ENCODE measurements around the gene CCDC127.
"Not testable (repeated sequence)": the region's sequence is repeated elsewhere in the genome, so short reads cannot be mapped to it uniquely, and the experiment has no call there.

Gene CCDC127

DNA sequence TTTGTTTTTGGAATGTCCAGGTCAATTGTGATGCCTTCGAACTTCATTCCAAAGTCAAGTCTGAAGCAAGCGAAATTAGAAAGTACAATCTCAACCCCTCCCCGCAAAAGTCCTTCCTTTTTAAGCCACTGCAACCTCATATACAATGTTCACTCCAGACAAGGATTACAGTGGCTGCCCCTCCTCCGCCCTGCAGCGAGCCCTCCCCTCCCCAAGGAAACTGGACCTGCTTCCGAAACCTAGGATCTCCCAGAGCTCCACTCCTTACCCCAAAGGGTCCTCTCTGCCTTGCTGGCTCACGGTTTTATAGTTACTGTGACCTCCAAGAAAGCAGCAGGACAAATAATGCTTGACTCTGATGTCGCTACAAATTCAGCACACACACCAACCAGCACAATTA, 16.3 kb downstream of the CCDC127 start:
- DNase-seq = no peak

DNA sequence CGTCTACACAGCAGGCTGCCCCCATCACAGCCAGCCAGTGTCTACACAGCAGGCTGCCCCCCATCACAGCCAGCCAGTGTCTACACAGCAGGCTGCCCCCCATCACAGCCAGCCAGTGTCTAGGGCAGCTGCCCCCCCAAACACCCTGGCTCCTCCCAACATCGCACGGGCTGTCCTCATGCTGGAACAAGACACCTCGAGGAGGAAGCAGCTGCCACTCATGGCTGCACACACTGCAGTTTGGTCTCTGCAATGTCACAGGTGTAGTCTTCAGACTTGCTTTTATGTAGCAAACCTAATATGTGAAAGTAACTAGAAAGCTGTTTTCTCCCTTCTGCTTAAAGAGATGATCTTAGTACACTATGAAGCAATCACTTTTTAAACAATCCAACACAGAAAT, 17.0 kb downstream of the CCDC127 start:
- no peak for DNase-seq

DNA sequence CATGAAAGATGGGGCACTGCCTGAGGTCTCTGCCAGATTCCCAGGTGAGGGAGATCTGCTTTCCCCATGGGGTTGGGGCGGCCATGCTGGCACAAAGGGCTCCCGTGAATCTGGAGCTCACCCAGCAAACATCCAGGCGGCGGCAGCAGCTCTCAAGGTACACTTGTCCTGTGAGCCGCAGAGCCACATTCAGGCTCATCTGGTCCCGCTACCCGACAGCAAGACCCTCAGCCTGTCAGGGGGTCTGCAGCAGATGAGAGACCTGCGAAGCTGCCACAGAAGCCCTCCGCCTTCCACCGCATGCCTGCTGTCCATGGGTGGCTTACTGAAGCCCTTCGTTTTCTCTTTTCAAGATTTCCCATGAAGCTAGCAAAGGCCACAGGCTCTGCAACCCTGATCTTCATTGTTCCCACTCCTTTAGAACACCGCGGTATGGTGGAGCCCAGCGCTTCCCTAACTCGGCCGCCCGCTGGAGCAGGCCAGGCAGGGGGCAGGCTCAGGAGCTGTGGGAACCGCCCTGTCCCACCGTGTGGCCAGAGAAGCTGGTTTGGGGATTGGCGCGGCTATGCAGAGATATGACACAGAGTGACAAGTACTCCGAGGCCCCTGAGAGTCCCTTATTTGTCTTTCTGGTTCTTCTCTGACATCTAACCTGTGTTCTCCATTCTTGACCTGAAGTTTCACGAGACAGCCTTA, 17.9 kb downstream of the CCDC127 start:
- no peak for DNase-seq

DNA sequence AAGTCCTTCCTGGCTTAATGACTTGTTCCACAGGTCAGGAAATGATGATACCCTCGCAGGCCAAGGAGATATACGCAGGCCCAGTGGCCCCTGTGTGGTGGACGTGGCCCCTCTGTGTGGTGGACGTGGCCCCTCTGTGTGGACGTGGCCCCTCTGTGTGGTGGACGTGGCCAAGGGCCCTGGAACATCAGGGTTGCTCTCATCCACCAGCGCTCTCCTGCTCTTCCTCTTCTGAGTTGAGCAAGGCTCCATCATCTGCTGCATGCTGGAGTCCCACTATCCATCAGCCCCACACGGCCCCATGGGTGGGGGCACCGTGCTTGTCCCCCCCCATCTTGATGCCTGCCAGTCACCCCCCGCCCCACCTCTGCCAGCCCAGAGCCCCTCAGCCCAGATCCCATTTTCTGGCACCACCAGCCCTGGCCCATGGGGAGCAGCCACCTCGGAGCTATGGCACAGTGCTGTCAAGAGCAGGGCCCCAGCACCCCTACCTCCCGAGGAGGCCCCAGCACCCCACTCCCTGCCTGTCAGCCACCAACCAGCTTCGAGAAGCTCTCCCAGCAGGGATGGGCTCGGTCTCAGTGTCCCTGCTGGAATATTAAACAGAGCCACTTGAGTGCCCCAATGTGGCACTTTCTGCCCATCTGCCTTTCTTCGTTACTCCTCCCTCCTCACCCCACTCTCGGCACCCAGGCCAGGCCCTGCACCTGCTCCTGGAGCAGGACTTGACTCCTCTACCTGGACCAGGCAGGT, 18.6 kb downstream of the CCDC127 start:
- no peak for DNase-seq

DNA sequence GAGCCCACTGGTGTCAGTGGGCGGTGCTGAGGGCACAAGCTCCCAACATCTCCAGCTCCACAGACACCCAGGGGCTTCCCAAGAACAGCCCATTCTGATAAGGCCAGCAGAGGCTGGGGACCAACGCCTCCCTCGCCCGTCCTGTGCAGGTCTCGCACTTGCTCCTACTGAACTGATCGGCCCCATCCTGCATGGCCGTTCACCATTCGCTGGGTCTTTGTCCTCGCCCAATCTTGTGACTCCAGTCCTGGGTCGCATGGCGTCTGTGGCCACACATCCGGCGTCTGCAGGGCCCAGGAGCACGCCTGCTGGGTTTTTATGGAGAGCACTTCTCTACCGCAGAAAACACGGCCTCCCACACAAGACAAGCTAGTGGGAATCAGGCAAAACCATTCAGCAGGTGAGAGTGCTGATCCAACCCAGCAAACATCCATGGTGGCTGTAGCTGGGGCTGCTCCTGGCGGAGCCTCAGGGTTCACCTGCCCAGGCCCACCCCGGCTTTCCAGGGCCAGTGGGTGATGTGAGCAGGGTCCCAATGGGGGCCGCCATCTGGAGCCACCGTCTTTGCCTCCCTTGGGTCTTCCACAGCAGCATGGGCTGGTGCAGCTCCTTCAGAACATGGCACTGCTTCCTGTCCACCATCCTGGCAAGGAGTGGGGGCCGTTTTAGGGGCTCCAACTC, 19.3 kb downstream of the CCDC127 start:
- no peak for DNase-seq

DNA sequence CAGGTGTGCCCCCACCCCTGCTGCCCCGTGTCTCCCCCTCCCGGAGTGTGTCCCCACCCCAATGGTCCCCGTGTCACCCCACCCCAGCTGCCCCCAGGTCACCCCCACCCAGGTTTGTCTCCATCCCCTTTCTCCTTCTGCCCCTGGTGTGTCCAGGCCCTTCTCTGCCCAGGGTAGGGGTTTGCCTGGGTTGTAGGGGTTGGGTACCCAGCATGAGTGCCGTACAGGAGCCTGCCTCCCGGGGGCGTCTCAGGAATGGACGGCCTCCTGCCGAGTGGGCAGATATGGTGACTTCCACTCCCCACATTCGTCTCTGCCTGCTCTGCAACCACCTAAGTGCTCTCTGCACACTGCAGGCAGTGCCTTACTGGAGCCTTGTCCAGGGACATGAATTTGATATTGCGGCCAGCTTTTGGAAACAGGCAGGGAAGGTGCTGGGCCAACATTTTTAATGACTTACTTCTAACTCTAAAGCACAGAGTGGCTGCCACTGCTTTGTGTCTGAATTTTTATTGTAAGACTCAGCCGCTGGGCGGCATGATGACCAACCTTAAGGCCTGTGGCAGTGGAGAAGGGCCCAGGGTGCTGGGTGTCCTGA, 20.0 kb downstream of the CCDC127 start:
- DNase-seq = no peak

DNA sequence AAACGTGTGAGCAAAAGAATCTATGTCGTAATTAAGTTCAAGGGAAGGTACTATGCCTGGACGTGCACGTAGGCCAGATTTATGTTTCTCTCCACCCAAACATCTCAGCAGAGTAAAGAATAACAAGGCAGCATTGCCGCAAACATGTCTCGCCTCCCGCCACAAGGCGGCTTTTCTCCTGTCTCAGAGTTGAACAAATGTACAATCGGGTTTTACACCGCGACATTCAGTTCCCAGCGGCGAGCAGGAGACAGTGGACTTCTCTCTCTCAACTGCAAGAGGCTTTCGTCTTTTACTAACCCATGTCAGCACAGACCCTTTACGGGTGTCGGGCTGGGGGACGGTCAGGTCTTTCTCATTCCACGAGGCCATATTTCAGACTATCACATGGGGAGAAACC, 20.9 kb downstream of the CCDC127 start:
- not testable (repeated sequence) for DNase-seq

DNA sequence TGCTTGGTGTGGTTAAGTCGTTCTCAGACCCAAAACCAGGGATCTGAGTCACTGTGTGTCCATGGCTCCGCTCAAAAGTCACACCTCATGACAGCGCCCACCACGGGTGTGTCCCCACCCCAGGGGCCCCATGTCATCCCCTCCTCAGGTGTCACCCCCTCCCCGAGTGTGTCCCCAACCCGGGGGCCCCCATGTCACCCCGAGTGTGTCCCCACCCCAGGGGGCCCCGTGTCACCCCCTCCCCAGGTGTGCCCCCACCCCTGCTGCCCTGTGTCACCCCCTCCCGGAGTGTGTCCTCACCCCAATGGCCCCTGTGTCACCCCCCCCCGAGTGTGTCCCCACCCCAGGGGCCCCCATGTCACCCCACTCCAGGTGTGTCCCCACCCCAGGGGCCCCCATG, 21.6 kb downstream of the CCDC127 start:
- no peak for DNase-seq

DNA sequence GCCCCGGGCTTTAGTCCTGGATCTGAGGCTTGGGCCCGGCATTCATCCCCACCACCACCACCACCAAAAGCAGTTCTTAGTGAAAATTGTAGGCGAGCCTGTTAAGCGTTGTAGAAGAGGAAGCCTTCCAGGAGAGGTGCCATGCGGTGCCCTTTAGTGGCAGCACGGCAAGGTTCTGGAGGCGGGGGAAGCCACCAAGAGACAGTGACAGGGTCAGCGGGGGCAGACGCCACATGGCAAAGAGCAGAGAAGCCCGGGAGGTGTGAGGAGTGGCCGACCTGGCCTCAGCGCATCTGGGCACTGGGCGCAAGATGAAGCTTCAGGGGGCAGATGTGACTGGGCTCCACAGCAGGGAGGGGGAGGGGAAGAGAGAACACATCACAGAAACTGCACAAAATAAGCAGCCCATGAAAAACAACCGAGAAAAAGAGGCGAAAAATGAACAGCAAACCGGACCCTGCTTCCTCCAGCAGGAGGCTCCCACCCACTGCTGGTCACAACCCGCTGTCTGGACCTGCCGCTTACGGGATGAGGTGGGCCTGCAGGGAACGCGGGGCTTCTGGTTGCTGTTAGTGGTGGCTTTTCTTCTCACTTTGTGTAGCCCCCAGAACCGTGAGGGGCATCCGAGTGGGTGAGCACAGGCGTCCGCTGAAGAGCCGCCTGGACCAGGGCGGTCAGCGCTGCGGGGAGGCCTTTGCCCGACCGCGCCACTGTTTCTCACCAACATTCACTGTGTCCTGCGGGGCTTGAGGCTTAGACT, 22.4 kb downstream of the CCDC127 start:
- no peak for DNase-seq

DNA sequence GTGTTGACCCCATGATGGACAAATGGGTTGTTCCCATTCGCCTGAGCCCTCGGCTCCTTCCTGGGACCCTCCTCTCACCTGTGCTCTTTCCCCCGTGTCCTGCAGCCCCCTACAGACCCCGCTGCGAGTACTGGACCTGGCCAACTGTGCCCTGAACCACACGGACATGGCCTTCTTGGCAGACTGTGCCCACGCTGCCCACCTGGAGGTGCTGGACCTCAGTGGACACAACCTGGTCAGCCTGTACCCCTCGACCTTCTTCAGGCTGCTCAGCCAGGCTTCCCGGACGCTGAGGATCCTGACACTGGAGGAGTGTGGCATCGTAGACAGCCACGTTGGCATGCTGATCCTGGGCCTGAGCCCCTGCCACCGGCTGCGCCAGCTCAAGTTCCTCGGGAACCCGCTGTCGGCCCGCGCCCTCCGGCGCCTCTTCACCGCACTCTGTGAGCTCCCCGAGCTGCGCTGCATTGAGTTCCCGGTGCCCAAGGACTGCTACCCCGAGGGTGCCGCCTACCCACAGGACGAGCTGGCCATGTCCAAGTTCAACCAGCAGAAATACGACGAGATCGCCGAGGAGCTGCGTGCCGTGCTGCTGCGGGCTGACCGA, 23.2 kb downstream of the CCDC127 start:
- DNase-seq = no peak

DNA sequence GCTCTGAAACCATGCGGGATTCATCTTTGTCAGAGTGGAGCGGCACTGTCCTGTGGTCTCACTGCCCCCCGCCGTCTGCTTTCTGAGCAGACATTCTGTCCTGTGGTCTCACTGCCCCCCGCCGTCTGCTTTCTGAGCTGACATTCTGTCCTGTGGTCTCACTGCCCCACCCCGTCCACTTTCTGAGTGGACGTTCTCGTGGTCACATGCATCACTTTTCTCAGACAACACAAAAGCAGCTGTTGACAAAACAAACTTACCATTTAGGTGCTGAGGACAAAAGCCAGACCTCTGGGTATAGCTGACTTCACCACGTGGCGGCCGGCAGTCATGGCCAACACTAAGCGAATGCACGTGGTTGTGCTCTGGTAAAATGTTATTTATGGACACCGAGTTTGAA, 23.9 kb downstream of the CCDC127 start:
- no peak for DNase-seq

DNA sequence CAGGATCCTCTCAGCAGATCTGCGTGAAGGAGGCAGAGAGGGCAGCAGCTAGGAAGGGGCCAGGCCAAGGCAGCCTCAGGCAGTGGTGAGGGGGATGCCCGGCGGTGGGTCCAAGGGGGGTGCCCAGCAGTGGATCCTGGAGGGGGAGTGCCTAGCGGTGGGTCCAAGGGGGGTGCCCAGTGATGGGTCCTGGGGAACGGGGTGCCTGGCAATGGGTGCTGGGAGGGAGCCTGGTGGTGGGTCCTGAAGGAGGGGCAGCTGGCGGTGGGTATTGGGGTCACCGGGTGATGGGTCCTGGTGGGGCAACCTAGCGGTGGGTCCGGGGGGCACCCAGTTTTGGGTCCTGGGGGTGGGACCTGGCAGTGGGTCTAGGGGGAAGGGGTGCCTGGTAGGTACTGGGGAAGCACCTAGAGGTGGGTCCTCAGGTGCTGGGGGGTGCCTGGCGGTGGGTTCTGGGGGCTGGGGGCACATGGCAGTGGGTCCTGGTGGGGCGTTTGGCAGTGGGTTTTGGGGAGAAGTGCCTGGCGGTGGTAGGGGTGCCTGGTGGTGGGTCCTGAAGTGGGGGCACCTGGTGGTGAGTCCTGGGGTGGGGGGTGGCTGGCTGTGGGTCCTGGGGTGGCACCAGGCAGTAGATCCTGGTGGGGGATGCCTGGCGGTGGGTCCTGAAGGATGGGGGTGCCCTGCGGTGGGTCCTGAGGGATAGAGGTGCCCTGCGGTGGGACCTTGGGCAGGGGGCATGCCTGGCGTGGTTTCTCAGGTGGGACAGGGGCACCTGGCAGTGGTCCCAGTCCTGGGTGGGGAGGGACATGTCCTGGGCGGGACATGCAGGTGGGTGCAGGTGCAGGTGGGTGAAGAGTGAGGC, 24.8 kb downstream of the CCDC127 start:
- DNase-seq = no peak

DNA sequence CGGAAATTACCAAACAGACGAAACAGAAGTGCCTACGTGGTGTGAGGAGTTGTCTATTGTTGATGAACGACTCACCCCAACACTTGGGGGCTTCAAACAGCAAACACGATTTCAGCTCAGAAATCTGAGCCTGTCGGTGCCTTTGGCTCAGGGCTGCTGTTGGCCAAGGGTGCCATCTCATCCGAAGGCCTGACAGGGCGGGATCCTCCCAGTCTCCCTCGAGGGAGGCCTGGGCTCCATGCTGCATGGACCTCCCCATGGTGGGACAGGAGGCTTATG, 25.3 kb downstream of the CCDC127 start:
- no peak for DNase-seq

DNA sequence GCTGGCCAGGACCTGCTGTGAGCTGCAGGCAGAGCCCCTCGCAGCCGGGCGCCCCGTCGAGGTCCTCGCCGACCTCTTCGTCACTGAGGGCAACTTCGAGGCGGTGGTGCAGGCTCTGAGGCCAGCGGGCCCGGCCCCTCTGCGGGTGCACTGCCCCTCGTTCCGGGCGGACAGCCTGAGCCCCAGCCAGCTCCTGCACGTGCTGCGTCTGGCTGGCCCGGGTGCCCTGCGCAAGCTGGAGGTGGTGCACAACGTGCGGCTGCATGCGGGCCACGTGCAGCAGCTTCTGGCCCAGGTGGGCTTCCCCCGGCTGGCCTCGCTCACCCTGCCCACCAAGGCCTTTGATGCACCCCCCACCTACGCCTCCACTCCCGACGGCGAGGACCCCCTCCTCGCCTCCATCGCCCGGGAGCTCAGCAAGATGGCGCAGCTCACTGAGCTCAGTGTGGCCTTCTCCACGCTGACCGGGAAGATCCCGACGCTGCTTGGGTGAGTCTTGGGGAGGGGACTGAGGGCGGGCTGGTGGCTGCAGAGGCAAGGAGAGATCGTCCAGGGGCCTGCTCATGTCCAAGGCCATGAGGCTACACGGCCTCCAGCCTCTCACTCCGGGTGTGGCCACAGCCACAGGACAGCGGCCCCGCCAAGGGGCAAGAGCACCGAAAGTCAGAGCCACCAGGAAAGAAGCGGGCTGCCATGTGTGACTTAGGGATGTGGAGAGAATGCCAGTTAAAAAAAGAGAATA, 25.8 kb downstream of the CCDC127 start:
- DNase-seq = no peak

DNA sequence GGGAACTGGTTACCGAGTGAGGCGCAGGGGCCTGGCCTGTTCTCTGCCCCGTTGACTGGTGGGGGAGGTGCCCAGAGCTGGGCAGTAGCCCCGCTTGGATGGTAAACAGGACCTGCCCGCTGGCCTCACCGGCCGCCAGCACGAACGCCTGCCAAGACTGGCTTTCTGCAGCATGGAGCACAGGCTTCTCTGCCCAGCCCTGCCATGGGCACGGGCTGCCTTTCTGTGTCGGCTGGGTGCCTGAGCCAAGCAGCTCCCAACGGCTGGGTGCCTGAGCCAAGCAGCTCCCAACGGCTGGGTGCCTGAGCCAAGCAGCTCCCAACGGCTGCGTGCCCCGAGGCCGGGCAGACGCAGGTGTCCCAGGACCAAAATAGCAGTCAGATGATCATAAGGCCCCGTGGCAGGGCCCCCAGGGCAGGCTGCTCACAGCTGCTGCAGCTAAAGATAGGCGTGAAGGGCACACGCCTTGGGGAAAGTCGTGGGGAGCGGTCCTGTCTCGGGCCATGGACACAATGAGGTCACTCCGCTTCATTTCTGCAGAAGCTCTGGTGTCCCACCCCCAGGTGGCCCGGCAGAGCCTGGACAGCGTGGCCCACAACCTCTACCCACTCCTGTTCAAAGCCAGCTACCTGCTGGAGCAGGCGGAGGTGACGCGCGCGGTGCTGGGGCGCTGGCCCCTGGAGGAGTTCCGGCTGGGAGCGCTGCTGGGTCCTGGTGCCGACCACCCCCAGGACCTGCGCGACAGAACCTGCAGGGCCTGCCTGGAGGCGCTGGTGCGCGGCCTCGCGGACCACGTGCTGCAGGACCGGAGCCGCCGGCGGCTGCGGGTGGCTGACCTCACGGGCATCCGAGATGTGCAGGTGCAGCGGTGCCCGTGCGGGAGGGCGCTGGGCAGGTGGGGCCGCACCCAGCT, 26.7 kb downstream of the CCDC127 start, which contains the start of gene LRRC14B:
TSS of gene LRRC14B (plus strand) at position 460 of the 913 bp plus-strand sequence. CDS start at position 504, 44 bp downstream.
- DNase-seq = no peak

DNA sequence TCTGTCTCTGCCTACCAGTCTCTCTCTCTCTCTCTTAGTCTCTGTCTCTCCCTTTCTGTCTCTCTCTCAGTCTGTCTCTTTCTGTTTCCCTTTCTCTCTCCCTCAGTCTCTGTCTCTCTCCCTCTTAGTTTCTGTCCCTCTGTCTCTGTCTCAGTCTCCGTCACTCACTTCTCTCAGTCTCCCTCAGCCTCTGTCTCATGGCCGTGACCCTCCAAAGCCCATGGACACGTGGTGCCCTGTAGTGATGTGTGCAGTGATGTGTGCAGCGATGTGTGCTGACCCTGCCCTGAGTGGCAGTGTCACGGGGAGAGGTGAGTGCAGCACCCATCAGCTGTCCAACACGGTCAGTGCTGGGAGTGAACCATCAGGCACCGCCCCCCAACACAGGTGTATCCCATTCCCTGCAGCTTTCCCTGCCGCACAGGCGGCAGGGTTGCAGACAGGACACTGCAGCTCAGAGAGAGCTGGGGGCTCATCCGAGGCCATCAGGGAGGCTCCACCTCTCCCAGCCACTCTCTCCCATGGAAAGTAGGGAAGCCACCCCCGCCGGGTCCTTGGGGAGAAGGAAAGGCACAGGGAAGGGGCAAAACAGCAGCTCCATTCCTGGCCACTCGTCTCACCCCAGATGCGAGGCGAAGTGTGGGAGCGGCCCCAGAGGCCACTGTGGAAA, 27.5 kb downstream of the CCDC127 start:
- DNase-seq = no peak

DNA sequence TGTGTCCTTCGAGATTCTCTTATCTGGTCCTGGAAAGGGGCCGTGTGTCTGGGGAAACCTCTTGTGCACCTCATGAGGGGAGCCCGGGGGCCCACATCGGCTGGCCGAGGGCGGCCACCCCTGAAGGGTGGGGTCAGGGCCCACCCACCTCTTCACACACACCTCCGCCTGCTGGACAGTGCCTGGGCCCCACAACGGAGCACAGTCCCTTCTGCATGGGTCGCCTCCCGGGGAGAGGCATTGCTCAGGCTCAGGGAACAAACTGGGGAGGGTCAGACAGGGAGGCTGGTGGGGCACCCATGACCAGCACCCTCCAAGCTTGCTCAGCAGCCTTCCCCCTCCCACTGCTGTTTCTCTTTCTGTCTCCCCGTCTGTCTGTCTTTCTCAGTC, 28.0 kb downstream of the CCDC127 start:
- DNase-seq = no peak

DNA sequence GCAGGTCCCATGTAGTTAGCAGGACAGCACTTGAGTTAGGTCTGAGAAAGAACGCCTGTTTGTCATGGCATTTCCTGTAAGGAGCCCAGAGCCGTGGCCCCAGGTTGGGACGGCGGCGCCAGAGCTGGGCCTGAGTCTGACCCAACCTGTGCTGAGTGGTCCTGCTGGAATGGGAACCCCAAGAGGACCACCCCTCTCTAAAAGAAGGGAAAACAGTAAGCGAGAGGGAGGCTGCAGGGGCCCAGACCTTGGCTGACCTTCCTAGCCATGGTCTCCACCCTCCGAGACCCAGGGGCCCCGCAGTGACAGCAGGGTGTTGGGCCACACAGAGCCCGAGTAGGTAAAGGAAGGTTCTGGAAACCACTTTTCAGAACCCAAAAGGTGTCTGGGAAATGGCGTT, 28.5 kb downstream of the CCDC127 start:
- DNase-seq = no peak

Data from activated T-cell treated with anti-CD3 and anti-CD28 coated beads for 4 hours (primary cell).